ENCODE results near the gene YRDC. TPM values are rescaled to one million over a fixed set of nuclear protein-coding genes. Genes with fewer than 3 reads are reported as not detected.

Gene YRDC
- total and polyA plus RNA-seq, 9 of the 15 experiments (the other 6 are each of a cell fraction or from before 2014, with no cell fraction given), result 11.1 to 58.5 (median 49.8) TPM

- peaks cover 3% of the 10 kb centered on the region for H3K9me1 ChIP-seq (ENCODE audit: control insufficient read depth, insufficient read depth, low read length)
- H2AFZ ChIP-seq (ENCODE audit: low read depth, low read length), result no peak overlapping the region
- H3K36me3 ChIP-seq (ENCODE audit: control insufficient read depth, insufficient read depth, low read length), result peaks cover 57% of the 10 kb centered on the region
- intact Hi-C loops (cut with micrococcal nuclease), result loop anchor here (2.0 to 10.0 kb wide), 3 partner anchors 49 to 165 kb away; partner anchors contain the start of gene MTF1
- peaks cover 50% of the 10 kb centered on the region for H3K79me2 ChIP-seq (ENCODE audit: control insufficient read depth, insufficient read depth, low read length)
- BruUV-seq (replicated peaks), result no TSS peak
- ChIA-PET CTCF (ENCODE audit: low intra/inter-chr PET ratio) (no interaction called here), POLR2A (no interaction called here)
- no peak for ATAC-seq
- 50% methylated on average over 2 of the region's 2 CpGs for WGBS (ENCODE audit: insufficient coverage, low coverage, missing lambda C conversion rate)
- in situ Hi-C loops (cut with MboI), result no loop called here
- no peak overlapping the region for H3K9ac ChIP-seq (ENCODE audit: insufficient read depth in 1 of 2, low read depth in 2 of 2, low read length in 2 of 2)
- FAIRE-seq, result no peak
- peaks cover 18 to 25% of the 10 kb centered on the region in 2 experiments; a peak in 4 of 5 replicates for H3K4me1 ChIP-seq (replicated peaks in 1 of 2; ENCODE audit: control insufficient read depth in 2 of 2, insufficient read depth in 2 of 2, low read length in 2 of 2)
- no peak overlapping the region for H3K4me2 ChIP-seq (ENCODE audit: insufficient read depth, low read length)
- no peak overlapping the region for H3K27ac ChIP-seq (ENCODE audit: extremely low read depth, low read depth, low read length)
- peak in 1 of 4 experiments; percentile 34 for DNase-seq (ENCODE audit: extremely low read depth in 1 of 4, low spot score in 3 of 4)
- H3K9me3 ChIP-seq (replicated peaks; ENCODE audit: control insufficient read depth, insufficient read depth, low read depth, low read length), result no peaks in the 10 kb centered on the region
- H3K4me3 ChIP-seq, result no peak overlapping the region
- H4K20me1 ChIP-seq (replicated peaks; ENCODE audit: control insufficient read depth, insufficient read depth, low read length), result peaks cover 17% of the 10 kb centered on the region
- H3K27me3 ChIP-seq (ENCODE audit: control insufficient read depth in 2 of 2, insufficient read depth in 2 of 2, low read length in 2 of 2), result no peaks in the 10 kb centered on the region
- no peak for TF ChIP-seq ZNF717 (CRISPR knock-in tag; IDR thresholded peaks at IDR 0.05)
- no peak for TF ChIP-seq HSF4 (CRISPR knock-in tag; IDR thresholded peaks at IDR 0.05; ENCODE audit: borderline replicate concordance)
- peak; percentile 73 for TF ChIP-seq EGR1 (conservative IDR thresholded peaks at IDR 0.05)
- TF ChIP-seq, protein P1, sequence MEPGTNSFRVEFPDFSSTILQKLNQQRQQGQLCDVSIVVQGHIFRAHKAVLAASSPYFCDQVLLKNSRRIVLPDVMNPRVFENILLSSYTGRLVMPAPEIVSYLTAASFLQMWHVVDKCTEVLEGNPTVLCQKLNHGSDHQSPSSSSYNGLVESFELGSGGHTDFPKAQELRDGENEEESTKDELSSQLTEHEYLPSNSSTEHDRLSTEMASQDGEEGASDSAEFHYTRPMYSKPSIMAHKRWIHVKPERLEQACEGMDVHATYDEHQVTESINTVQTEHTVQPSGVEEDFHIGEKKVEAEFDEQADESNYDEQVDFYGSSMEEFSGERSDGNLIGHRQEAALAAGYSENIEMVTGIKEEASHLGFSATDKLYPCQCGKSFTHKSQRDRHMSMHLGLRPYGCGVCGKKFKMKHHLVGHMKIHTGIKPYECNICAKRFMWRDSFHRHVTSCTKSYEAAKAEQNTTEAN (CRISPR knock-in tag; IDR thresholded peaks at IDR 0.05), result no peak
- no peak for TF ChIP-seq HOXB6 (CRISPR knock-in tag; IDR thresholded peaks at IDR 0.05; ENCODE audit: borderline replicate concordance)
- no peak for TF ChIP-seq PCBP1 (IDR thresholded peaks at IDR 0.05; ENCODE audit: low read depth, low read length, poor library complexity, severe bottlenecking)
- TF ChIP-seq CREBBP (IDR thresholded peaks at IDR 0.05; ENCODE audit: low read depth, low read length), result no peak
- TF ChIP-seq, protein P2, sequence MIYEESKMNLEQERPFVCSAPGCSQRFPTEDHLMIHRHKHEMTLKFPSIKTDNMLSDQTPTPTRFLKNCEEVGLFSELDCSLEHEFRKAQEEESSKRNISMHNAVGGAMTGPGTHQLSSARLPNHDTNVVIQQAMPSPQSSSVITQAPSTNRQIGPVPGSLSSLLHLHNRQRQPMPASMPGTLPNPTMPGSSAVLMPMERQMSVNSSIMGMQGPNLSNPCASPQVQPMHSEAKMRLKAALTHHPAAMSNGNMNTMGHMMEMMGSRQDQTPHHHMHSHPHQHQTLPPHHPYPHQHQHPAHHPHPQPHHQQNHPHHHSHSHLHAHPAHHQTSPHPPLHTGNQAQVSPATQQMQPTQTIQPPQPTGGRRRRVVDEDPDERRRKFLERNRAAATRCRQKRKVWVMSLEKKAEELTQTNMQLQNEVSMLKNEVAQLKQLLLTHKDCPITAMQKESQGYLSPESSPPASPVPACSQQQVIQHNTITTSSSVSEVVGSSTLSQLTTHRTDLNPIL (CRISPR knock-in tag; IDR thresholded peaks at IDR 0.05), result no peak
- no peak for TF ChIP-seq DIDO1 (tag; IDR thresholded peaks at IDR 0.05; ENCODE audit: low read depth)
- TF ChIP-seq NR2C1 (IDR thresholded peaks at IDR 0.05), result peak; percentile 56; the same call in 1 of the 2 replicates
- TF ChIP-seq NR2C1 (tag; IDR thresholded peaks at IDR 0.05), result peak; percentile 72
- TF ChIP-seq, protein P3, sequence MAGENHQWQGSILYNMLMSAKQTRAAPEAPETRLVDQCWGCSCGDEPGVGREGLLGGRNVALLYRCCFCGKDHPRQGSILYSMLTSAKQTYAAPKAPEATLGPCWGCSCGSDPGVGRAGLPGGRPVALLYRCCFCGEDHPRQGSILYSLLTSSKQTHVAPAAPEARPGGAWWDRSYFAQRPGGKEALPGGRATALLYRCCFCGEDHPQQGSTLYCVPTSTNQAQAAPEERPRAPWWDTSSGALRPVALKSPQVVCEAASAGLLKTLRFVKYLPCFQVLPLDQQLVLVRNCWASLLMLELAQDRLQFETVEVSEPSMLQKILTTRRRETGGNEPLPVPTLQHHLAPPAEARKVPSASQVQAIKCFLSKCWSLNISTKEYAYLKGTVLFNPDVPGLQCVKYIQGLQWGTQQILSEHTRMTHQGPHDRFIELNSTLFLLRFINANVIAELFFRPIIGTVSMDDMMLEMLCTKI (IDR thresholded peaks at IDR 0.05; ENCODE audit: partially characterized antibody), result no peak
- TF ChIP-seq TCFL5 (CRISPR knock-in tag; conservative IDR thresholded peaks at IDR 0.05), result no peak
- no peak for TF ChIP-seq RBM17 (IDR thresholded peaks at IDR 0.05; ENCODE audit: borderline replicate concordance, low read depth, low read length)
- no peak for TF ChIP-seq NR2C2 (CRISPR knock-in tag; IDR thresholded peaks at IDR 0.05)
- peak; percentile 55; the same call in 1 of the 2 replicates for TF ChIP-seq NR2C2 (tag; IDR thresholded peaks at IDR 0.05)
- no peak for TF ChIP-seq SRF (CRISPR knock-in tag; IDR thresholded peaks at IDR 0.05)
- no peak for TF ChIP-seq COPS2 (conservative IDR thresholded peaks at IDR 0.05)
- TF ChIP-seq MEF2D (tag; conservative IDR thresholded peaks at IDR 0.05; ENCODE audit: low read depth), result no peak
- TF ChIP-seq ZNF140 (CRISPR knock-in tag; IDR thresholded peaks at IDR 0.05), result no peak
- TF ChIP-seq ARNT (IDR thresholded peaks at IDR 0.05), result no peak
- no peak for TF ChIP-seq PHTF2 (CRISPR knock-in tag; IDR thresholded peaks at IDR 0.05)
These were observed 1.9 kb upstream of the YRDC start for GRCh38 chr1:37809942-37810341.
